ENCODE results near the gene CCDC9. TPM values are rescaled to one million over a fixed set of nuclear protein-coding genes. Genes with fewer than 3 reads are reported as not detected.

Gene CCDC9
- total RNA-seq, 1 experiment from 2014 or later = 36.9 TPM

GRCh38 chr19:47319923-47320871, 63.9 kb downstream of the CCDC9 start:
- Histone ChIP-seq H4K5ac (ENCODE audit: insufficient read length, low read depth, low read length) (no peak overlapping the region), H3K4me2 (ENCODE audit: insufficient read depth, insufficient read length, low read length) (no peak overlapping the region), H3K18ac (ENCODE audit: insufficient read length, low read depth, low read length) (no peak overlapping the region), H3K23ac (ENCODE audit: insufficient read length, low read depth, low read length) (no peak overlapping the region), H4K91ac (ENCODE audit: insufficient read length, low read depth, low read length) (no peak overlapping the region), H3T11ph (ENCODE audit: low read length) (no peak overlapping the region), H3K27me3 (ENCODE audit: insufficient read depth, low read length) (no peaks in the 10 kb centered on the region), H2BK20ac (ENCODE audit: low read depth, low read length, poor library complexity, severe bottlenecking) (no peak overlapping the region), H3K4me1 (ENCODE audit: insufficient read depth, low read length) (no peaks in the 10 kb centered on the region), H3K56ac (ENCODE audit: insufficient read length, low read depth, low read length) (no peak overlapping the region), H4K8ac (replicated peaks; ENCODE audit: insufficient read length, low read depth, low read length) (no peak overlapping the region), H3K79me2 (ENCODE audit: insufficient read depth, low read length) (no peaks in the 10 kb centered on the region), H3K9ac (ENCODE audit: extremely low read depth, insufficient read length, low read length) (no peak overlapping the region), H3K23me2 (ENCODE audit: insufficient read length, low read depth, low read length, poor library complexity, severe bottlenecking) (peaks cover 3% of the 10 kb centered on the region), H2AK5ac (ENCODE audit: insufficient read length, low read length) (no peak overlapping the region), H2BK5ac (ENCODE audit: insufficient read length, low read length) (no peak overlapping the region), H2AFZ (ENCODE audit: low read length) (no peak overlapping the region), H3K14ac (ENCODE audit: insufficient read depth, low read length) (no peak overlapping the region), H3K27ac (ENCODE audit: insufficient read length, low read depth, low read length) (no peak overlapping the region), H3K9me3 (ENCODE audit: control insufficient read depth, low read depth, low read length) (no peaks in the 10 kb centered on the region), H2BK12ac (ENCODE audit: insufficient read length, low read depth, low read length) (no peak overlapping the region), H4K20me1 (ENCODE audit: control insufficient read depth, insufficient read depth, insufficient read length) (no peaks in the 10 kb centered on the region), H2BK120ac (ENCODE audit: low read depth, low read length, poor library complexity, severe bottlenecking) (no peak overlapping the region), H3K79me1 (ENCODE audit: insufficient read depth, low read depth, low read length, poor library complexity, severe bottlenecking) (no peaks in the 10 kb centered on the region), H3K4ac (ENCODE audit: low read depth, low read length) (no peak overlapping the region), H2BK15ac (ENCODE audit: low read depth, low read length) (no peak overlapping the region)
- WGBS (ENCODE audit: extremely low coverage, insufficient read length, low lambda C conversion rate) = no CpG with 5 or more reads among the region's 46 CpGs
- no peaks in the 10 kb centered on the region; a peak in 1 of 5 replicates for H3K9me3 Mint-ChIP-seq
- H3K4me3 Mint-ChIP-seq = no peak overlapping the region
- peaks cover 12% of the 10 kb centered on the region for H3K27me3 Mint-ChIP-seq (ENCODE audit: low read depth)
- H3K27ac Mint-ChIP-seq = no peak overlapping the region
- TF ChIP-seq CTCF (conservative IDR thresholded peaks at IDR 0.05) = no peak
- peaks cover 0 to 7% of the 10 kb centered on the region in 2 experiments; a peak in 1 of 4 replicates for H3K4me1 Mint-ChIP-seq
- no peak for DNase-seq
- H3K36me3 Mint-ChIP-seq (ENCODE audit: insufficient read depth in 1 of 3, low read depth in 3 of 3) = no peaks in the 10 kb centered on the region; a peak in 1 of 7 replicates

Small RNAs within 50 kb of the gene (microRNA-seq; reads per million reads assigned to microRNA genes)
- gene MIR3190 (ENCODE audit: borderline microRNAs expressed) (not detected), gene MIR3191 (ENCODE audit: borderline microRNAs expressed) (not detected)

Other genes with a start within 250 kb of the CCDC9 start
- 17.8 and 20.0 TPM in 2 replicates for gene NPAS1, start 236.7 kb upstream of the CCDC9 start, total RNA-seq (2021)
- gene TMEM160, start 207.9 kb upstream of the CCDC9 start, total RNA-seq (2021) = 65.1 and 66.9 TPM in 2 replicates
- gene ZC3H4, start 142.7 kb upstream of the CCDC9 start, total RNA-seq (2021) = 105 and 109 TPM in 2 replicates
- gene SAE1, start 125.7 kb upstream of the CCDC9 start, total RNA-seq (2021) = 232 and 234 TPM in 2 replicates
- gene BBC3, start 25.3 kb upstream of the CCDC9 start, total RNA-seq (2021) = 23.2 and 24.8 TPM in 2 replicates
- gene INAFM1, start 18.4 kb downstream of the CCDC9 start, total RNA-seq (2021) = 8.5 and 9.2 TPM in 2 replicates
- 1.8 TPM in 2 replicates for gene C5AR1, start 53.3 kb downstream of the CCDC9 start, total RNA-seq (2021)
- gene C5AR2, start 75.7 kb downstream of the CCDC9 start, total RNA-seq (2021) = not detected in 2 replicates
- 38.2 and 38.3 TPM in 2 replicates for gene DHX34, start 92.8 kb downstream of the CCDC9 start, total RNA-seq (2021)
- gene MEIS3, start 163.0 kb downstream of the CCDC9 start, total RNA-seq (2021) = 43.8 and 44.0 TPM in 2 replicates
- gene SLC8A2, start 215.4 kb downstream of the CCDC9 start, total RNA-seq (2021) = 10.7 and 11.3 TPM in 2 replicates
- gene KPTN, start 227.7 kb downstream of the CCDC9 start, total RNA-seq (2021) = 33.6 and 35.4 TPM in 2 replicates

Data from H9 (cell line).